ENCODE results near the gene ELL2.
"Not testable (repeated sequence)": the region's sequence is repeated elsewhere in the genome, so short reads cannot be mapped to it uniquely, and the experiment has no call there.

ELL2 gene

DNA sequence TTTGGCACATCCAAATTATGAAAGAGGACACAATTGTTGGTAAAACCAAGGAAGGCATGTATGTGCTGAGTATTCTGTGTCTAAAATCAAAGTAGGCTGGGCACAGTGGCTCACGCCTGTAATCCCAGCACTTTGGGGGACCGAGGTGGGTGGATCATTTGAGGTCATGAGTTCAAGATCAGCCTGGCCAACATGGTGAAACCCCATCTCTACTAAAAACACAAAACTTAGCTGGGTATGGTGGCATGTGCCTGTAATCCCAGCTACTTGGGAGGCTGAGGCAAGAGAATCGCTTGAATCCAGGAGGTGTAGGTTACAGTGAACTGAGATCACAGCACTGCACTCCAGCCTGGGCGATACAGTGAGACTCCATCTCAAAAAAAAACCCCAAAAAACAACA is 124.7 kb downstream of the ELL2 start:
- H3K4me3 ChIP-seq (ENCODE audit: low read depth, low read length): not testable (repeated sequence)
- peaks cover 37% of the 10 kb centered on the region for H3K4me1 ChIP-seq (ENCODE audit: control insufficient read depth, insufficient read depth, low read length, unreplicated experiment)

DNA sequence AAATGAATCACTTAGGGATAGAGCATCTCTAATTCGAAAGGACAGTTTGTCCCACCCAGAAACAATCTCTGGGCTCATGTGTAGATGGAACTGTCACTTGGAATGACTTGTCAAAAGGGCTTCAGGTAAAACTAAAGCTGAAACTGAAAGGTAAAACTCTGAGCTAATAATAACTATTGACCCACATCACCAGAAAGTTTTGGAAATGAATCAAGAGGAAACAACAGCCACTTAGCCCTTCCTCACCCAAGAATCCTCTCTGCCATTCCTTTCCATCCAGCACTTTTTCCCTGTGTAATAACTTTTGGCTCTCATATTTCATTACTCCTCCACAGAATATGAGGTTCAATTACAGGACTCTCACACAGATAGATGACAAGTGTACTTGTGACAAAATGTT is 125.1 kb downstream of the ELL2 start:
- Histone ChIP-seq H3K4me3 (ENCODE audit: low read depth, low read length) (peak overlapping the region; percentile 80), H3K4me1 (ENCODE audit: control insufficient read depth, insufficient read depth, low read length, unreplicated experiment) (peaks cover 32% of the 10 kb centered on the region), H2AFZ (ENCODE audit: low read length, unreplicated experiment) (peak overlapping the region; percentile 50), H3K36me3 (ENCODE audit: insufficient read depth, low read length) (no peaks in the 10 kb centered on the region), H3K27ac (ENCODE audit: low read depth, low read length) (peak overlapping the region; percentile 77), H3K27me3 (ENCODE audit: insufficient read depth, low read length) (no peaks in the 10 kb centered on the region), H3K79me2 (ENCODE audit: control insufficient read depth, insufficient read depth, low read length, unreplicated experiment) (peaks cover 5% of the 10 kb centered on the region)

More for the DNA sequence above, 124.7 kb downstream of the ELL2 start:
- H3K36me3 ChIP-seq (ENCODE audit: insufficient read depth, low read length); H3K79me2 ChIP-seq (ENCODE audit: control insufficient read depth, insufficient read depth, low read length, unreplicated experiment); H3K27me3 ChIP-seq (ENCODE audit: insufficient read depth, low read length); H2AFZ ChIP-seq (ENCODE audit: low read length, unreplicated experiment): not testable (repeated sequence)
- peak overlapping the region; percentile 77 for H3K27ac ChIP-seq (ENCODE audit: low read depth, low read length)

DNA sequence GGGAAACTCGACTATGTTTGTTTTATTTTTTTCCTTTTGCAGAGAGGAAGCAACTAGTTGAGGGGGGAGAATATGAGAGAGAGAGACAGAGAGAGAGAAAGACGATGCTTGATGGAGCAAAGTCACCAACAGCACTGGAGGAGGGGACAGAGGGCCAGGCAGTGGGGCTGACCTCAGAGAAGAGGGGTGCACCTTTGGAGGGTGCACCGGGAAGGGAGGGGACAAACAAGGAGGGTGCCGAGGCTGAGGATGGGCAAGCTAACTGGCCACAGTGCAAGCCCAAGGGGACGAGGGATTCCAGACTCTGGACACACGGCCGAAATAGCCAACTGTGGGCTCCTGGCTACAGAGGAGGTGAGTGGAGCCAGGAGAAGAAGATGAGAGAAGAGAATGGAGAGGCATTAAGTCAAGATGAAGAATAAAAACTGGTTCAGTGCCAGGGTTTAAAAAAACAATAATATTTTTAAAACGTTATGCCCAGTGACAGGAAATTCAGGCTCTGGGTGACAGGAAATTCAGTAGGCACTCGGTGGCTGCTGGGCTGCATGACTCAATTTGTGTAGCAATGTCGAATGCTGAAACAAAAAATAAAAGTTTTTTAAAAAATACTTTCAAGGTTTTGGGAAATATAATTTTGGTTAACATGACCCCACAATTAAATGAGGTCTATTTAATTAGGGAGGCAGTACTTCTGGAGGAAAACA is 125.8 kb downstream of the ELL2 start:
- H3K79me2 ChIP-seq (ENCODE audit: control insufficient read depth, insufficient read depth, low read length, unreplicated experiment): peaks cover 5% of the 10 kb centered on the region
- H3K4me1 ChIP-seq (ENCODE audit: control insufficient read depth, insufficient read depth, low read length, unreplicated experiment): peaks cover 27% of the 10 kb centered on the region
- H3K27ac ChIP-seq (ENCODE audit: low read depth, low read length): peak overlapping the region; percentile 77
- no peaks in the 10 kb centered on the region for H3K36me3 ChIP-seq (ENCODE audit: insufficient read depth, low read length)
- H3K27me3 ChIP-seq (ENCODE audit: insufficient read depth, low read length): no peaks in the 10 kb centered on the region
- H2AFZ ChIP-seq (ENCODE audit: low read length, unreplicated experiment): peak overlapping the region; percentile 10
- peak overlapping the region; percentile 80 for H3K4me3 ChIP-seq (ENCODE audit: low read depth, low read length)
